Upper lobe of left lung (tissue), 4 donors: Measurements from ENCODE around the gene NCAPD3.

Experiments
- CTCF ChIP-seq, 6 experiments: fragments of 450-650 bp in 4 of 6; fragments of 200-600 bp in 2 of 6; sonication (generic) in 2 of 6; IDR thresholded peaks; one replicate each; pipeline ENCODE4 v1.5.1; 2016 to 2019; ENCODE audit warnings: antibody characterized with exemption in 6 of 6
- POLR2A ChIP-seq, 4 donors: fragments of 450-650 bp; IDR thresholded peaks; one replicate each; pipeline ENCODE4 v1.5.1; 2016 to 2017; ENCODE audit warnings: antibody characterized with exemption in 4 of 4, mild to moderate bottlenecking in 2 of 4
- POLR2AphosphoS5 ChIP-seq, 2 donors: sonication (generic); formaldehyde crosslinking; IDR thresholded peaks; one replicate each; pipeline ENCODE4 v1.5.1; 2017; ENCODE audit warnings: antibody characterized with exemption in 2 of 2

- TF ChIP-seq POLR2AphosphoS5 (IDR thresholded peaks at IDR 0.05) (no peak), POLR2A (IDR thresholded peaks at IDR 0.05) (no peak), CTCF (IDR thresholded peaks at IDR 0.05) (no peak)
These were observed 52.9 kb downstream of the NCAPD3 start for GRCh38 chr11:134170919-134171281.
